ENCODE measurements around the gene TNFRSF14.

- no peak for TF ChIP-seq ISL1 (CRISPR knock-in tag; IDR thresholded peaks at IDR 0.05)
- no peak for TF ChIP-seq SNAI2 (CRISPR knock-in tag; IDR thresholded peaks at IDR 0.05)
Observed at GRCh38 chr1:2535455-2535854, 20.7 kb upstream of the TNFRSF14 start.

Data from SK-N-SH treated with all-trans-retinoic acid at 6 μM for 48 hours (cell line).